IMR-90 (cell line): ENCODE results near the gene MEGF11.

Experiments
- BHLHE40 ChIP-seq: fragments of 150-350 bp; IDR thresholded peaks from 2 replicates; pipeline ENCODE4 v1.6.1; 2016; ENCODE audit warnings: mild to moderate bottlenecking, low read depth, low read length
- CEBPB ChIP-seq: IDR thresholded peaks from 2 replicates; pipeline ENCODE4 v1.6.1; 2012; ENCODE audit warnings: low read depth, low read length, improper control_type of control experiment
- CTCF ChIP-seq: conservative IDR thresholded peaks from 2 replicates; pipeline ENCODE4 v1.5.1; 2012; ENCODE audit warnings: mild to moderate bottlenecking, low read depth, low read length, improper control_type of control experiment
- ELK1 ChIP-seq: fragments of 150-350 bp; IDR thresholded peaks from 2 replicates; pipeline ENCODE4 v1.6.1; 2016; ENCODE audit warnings: low read depth, mild to moderate bottlenecking, low read length, moderate library complexity, borderline replicate concordance
- MAZ ChIP-seq: IDR thresholded peaks from 2 replicates; pipeline ENCODE4 v1.6.1; 2012; ENCODE audit warnings: low read depth, mild to moderate bottlenecking, low read length, improper control_type of control experiment, moderate library complexity, borderline replicate concordance
- POLR2A ChIP-seq: IDR thresholded peaks from 2 replicates; pipeline ENCODE4 v1.6.1; 2012; ENCODE audit warnings: mild to moderate bottlenecking, low read depth, low read length
- RAD21 ChIP-seq: IDR thresholded peaks from 2 replicates; pipeline ENCODE4 v1.6.1; 2012; ENCODE audit warnings: low read length, improper control_type of control experiment
- RCOR1 ChIP-seq: IDR thresholded peaks from 2 replicates; pipeline ENCODE4 v1.6.1; 2012; ENCODE audit warnings: mild to moderate bottlenecking, low read length, improper control_type of control experiment; ENCODE audit not compliant: insufficient replicate concordance
- RFX5 ChIP-seq: IDR thresholded peaks from 2 replicates; pipeline ENCODE4 v1.8.0; 2012; ENCODE audit warnings: low read depth, mild to moderate bottlenecking, low read length, moderate library complexity
- USF2 ChIP-seq: fragments of 150-350 bp; IDR thresholded peaks from 2 replicates; pipeline ENCODE4 v1.6.1; 2017; ENCODE audit warnings: mild to moderate bottlenecking, antibody characterized with exemption, low read length, low read depth

- TF ChIP-seq CTCF (no peak), RAD21 (no peak), POLR2A (no peak), RFX5 (no peak), ELK1 (no peak), RCOR1 (no peak), BHLHE40 (no peak), USF2 (no peak), MAZ (no peak), CEBPB (no peak)
Measured at GRCh38 chr15:66234798-66235197, 18.8 kb downstream of the MEGF11 start.
